ENCODE data around the gene CRTC3.
"Not testable (repeated sequence)": the region's sequence is repeated elsewhere in the genome, so short reads cannot be mapped to it uniquely, and the experiment has no call there.

Gene CRTC3

GRCh38 chr15:90520365-90520764, 9.4 kb upstream of the CRTC3 start:
- DNase-seq (ENCODE audit: low read depth) = no peak

DNA sequence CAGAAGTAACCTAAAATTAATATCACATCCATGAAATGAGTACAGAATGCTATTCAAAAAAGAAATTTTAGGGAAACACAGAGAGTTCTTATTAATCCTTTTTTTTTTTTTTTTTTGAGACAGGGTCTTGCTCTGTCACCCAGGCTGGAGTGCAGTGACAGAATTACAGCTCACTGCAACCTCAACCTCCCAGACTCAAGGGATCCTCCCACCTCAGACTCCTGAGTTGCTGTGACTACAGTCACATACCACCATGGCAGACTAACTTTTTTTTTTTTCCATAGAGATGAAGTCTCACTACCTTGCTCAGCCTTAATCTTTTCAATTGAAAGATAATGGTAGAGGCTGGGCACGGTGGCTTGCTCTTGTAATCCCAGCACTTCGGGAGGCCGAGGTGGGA, 6.3 kb upstream of the CRTC3 start:
- no peak for DNase-seq (ENCODE audit: low read depth)

- DNase-seq (ENCODE audit: low read depth) = not testable (repeated sequence)
These were observed 5.5 kb upstream of the CRTC3 start for GRCh38 chr15:90524018-90524803.

DNA sequence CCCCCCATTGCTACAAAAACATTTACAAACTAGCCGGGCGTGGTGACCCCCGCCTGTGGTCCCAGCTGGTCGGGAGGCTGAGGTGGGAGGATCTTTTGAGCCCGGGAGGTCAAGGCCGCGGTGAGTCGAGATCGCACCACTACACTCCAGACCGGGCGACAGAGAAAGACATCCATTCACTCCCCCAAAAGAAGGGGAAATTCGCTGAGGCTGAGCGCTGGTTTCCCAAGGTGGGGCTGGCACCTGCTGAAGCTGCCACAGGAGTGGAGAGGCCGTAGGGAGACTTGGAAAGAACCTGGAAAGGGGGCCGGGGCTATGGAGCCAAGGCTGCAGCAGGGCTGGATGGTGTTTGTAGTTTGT, 732 bp upstream of the CRTC3 start:
- no peak for DNase-seq (ENCODE audit: low read depth)

DNA sequence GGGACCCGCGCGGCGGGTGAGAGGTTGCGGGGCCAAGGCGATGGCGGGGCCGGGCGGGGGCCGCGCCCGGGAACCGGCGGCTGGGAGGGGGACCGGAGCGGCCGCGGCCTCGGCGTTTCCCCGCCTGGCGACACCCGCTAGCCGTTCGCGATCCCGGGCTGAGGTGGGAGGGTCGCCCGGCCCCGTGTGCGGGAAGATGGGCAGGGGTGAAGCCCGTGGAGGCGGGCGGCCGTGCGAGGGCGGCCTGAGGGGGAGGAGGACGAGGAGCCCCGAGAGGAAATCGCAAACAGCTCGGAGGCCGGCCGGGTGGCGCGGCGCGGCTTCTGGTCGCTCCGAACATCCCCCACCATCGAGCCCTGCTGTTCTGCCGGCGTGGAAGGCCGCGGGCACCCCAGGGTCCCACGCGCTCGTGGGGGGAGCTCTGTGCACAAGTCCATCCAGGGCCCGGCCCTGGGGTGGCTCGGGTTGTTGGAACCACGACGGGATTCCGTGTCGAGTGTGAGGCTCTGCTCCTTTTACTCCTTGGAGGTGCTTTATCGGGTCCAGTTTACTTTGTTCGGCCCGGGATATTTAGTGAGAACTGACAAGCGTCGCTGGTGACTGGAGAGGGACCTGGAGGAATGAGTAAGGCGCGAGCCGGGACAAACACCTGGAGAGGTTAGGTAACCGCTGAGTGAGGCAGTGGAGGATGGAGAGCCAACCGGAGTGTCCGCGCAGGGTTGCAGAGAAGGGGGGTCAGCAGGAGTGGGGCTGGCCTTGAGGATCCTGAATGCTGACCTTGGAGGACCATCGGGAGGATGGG, 728 bp downstream of the CRTC3 start:
- peak; percentile 27 for DNase-seq (ENCODE audit: low read depth)

DNA sequence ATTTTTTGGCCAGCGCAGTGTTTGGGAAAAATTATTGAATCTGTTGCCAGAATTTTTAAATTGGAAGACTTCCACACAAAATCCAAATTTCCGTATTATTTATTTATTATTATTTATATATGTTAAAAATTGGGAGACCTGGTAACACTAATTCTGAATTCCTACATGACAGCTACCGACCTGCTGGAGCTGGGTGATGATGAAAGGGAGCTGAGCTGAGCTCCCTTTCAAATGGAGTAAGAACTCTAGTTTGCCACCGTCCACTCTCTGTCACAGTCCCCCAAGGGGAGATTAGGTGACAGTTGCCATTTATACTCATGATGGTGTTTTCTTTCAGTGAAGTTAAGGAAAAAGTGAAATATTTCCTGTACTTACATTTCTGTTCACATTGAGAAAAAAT, 1.4 kb downstream of the CRTC3 start:
- DNase-seq (ENCODE audit: low read depth) = no peak

DNA sequence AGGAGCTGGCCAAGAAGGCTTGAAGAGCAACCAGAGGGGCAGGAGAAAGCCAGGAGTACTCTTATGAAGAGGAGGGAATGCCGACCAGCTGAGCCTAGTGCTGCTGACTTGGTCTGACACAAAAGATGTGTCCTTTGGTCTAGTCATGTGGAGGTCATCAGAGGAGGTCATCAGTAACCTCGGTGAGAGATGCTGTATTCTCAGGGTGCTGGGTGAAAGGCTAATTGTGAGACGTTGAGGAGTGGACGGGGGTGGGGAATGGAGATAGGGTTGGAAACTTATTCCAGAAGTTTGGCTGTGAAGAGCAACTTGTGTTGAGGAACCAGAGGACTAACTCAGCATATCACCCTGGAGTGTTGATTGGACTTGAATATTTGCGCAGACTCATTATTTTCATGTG, 5.5 kb downstream of the CRTC3 start:
- DNase-seq (ENCODE audit: low read depth) = no peak

- no peak for DNase-seq (ENCODE audit: low read depth)
These were observed 10.1 kb downstream of the CRTC3 start for GRCh38 chr15:90539789-90540188.

- DNase-seq (ENCODE audit: low read depth) = no peak
These were observed 11.0 kb downstream of the CRTC3 start for GRCh38 chr15:90540768-90541167.

GRCh38 chr15:90545095-90545494, 15.4 kb downstream of the CRTC3 start:
- no peak for DNase-seq (ENCODE audit: low read depth)

DNA sequence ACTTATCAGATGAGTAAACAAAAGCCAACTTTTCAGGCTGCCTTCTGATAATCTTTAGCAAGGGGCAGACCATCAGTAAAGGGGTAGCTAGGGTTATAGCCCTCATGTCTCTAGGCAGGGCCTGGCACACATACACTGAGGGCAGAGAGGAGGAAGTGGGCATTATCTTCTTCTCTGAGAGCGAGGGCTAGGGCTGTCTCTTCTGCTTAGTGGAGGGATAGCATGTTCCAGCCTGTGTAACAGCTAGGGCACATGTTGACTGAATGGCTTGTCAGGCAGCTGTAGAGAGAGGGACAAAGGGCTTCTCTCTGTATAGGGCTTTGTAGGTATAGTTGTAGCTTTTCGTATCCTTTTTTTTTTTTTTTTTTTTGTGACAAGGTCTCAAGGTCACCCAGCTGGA, 17.8 kb downstream of the CRTC3 start:
- no peak for DNase-seq (ENCODE audit: low read depth)

DNA sequence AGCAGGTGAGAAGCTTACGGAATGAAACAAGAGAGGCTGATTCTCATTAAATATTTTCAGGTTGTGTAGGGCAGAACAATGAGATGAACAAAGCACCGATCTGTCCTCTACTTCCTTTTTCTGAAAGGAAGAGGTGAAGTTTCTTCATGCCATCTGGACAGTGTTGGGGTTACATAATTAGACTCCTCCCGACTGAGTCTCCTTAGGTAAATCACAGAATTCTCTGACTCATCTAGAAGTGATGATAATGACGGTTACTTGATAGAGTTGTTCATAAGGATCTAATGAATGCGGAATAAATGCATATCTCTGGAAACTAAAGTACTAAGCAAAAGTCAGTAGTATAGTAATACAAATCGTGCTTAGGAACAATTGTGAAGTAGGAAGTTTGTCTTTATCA, 21.2 kb downstream of the CRTC3 start:
- no peak for DNase-seq (ENCODE audit: low read depth)

DNA sequence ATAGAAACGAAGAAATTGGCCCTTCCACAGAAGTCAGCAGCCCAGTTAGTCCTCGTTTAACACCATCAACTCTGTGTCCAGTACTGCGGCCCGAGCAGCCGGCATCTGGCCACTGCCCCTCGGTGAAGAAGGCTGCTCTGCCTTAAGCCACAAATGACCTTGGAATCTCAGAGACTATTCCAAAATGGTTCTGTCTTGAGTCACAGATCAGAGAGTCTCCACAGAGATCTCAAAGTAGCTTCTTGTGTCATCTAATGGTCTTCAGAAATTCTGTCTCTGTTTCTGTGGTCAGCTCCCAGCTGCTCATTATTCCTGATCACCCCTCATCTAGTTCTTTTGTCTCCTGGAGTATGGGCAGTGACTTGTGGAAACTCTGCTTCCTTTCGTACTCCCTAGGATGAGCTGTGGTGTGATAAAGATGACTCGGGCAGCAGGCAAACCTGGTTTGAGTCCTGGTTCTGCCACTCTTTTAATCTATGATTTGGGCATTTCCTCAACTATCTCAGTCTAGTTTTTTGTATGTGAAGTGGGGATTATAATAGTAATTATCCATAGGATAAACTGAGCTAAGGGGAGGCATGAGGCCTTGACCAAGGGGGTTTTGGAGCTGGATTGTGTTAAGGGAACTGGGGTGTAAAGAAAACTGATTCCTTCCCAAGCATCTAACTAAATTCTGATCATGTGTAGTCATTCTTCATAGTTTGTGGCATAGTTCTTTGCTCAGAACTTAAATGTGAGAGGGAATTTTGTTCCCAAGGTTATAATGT, 22.6 kb downstream of the CRTC3 start:
- peak; percentile 90 for DNase-seq (ENCODE audit: low read depth)

- DNase-seq (ENCODE audit: low read depth) = no peak
These were observed 23.1 kb downstream of the CRTC3 start for GRCh38 chr15:90552929-90553211.

DNA sequence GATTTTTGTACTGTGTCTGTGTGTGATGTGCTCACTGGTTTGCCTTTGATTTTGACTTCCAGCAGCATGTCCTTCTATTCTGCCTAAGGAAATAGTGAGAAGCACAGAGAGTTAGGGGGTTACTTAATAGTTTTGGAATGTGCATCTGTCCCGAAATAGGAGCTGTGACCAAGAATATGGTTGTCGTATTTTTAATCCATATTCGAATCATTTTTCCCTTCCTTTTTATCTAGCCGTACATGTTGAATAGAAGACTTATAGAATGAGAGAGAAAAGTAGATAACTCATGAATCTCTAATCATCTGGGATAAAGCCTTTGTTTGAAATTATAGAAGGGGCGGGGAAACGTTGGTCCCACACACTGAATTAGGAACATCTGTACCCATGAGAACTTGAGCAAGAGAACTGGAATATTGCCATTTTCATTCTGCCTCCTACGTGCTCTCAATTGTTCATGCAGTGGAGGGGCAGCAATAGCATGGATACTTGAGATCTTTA, 23.6 kb downstream of the CRTC3 start:
- DNase-seq (ENCODE audit: low read depth) = peak; percentile 92

DNA sequence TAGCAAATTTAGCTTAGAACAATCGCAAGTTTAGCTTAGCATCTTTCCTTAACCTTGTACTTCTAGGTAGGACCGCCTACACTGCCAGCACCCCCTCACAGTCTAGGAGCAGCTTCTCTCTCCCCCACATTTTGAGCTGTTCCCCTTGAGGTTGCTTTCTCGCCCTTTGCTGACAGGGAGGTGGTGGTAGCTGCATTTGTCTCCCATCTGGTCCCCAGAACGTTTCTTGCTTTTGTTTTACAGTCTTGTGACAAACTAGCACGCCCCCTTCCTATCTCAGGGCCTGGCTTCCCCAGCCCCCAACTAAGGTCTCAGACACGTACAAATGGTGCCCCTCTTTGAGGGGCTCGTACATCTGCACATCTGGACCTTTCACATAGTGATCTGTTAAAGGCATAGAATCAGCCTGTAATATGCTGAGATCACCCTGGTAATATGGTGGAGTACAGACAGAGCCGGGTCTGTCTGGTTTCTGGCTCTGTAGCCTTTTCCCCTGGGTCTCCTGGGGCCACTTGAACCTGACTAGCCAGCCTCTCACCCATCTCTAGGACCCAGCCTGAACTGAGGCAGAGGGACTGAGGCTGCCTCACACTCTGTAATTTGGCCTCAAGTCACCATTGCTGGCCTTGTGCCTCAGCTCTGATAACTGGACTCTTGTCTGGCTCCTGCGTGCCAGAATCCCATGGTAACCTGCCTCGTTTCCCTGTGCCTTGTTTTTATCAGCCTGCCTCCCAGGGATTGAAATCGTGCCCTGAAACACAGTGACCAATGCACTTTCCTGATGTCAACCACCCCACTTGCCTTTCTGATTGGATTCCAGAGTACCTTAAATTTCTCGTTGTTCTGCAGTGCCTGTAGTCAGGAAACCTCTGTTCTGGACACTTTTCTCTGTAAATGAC, 27.7 kb downstream of the CRTC3 start:
- DNase-seq (ENCODE audit: low read depth) = peak; percentile 64

- no peak for DNase-seq (ENCODE audit: low read depth)
These were observed 28.4 kb downstream of the CRTC3 start for GRCh38 chr15:90558171-90558573.

- no peak for DNase-seq (ENCODE audit: low read depth)
These were observed 29.4 kb downstream of the CRTC3 start for GRCh38 chr15:90559119-90559518.

- DNase-seq (ENCODE audit: low read depth) = peak; percentile 98
These were observed 30.6 kb downstream of the CRTC3 start for GRCh38 chr15:90560229-90560776.

DNA sequence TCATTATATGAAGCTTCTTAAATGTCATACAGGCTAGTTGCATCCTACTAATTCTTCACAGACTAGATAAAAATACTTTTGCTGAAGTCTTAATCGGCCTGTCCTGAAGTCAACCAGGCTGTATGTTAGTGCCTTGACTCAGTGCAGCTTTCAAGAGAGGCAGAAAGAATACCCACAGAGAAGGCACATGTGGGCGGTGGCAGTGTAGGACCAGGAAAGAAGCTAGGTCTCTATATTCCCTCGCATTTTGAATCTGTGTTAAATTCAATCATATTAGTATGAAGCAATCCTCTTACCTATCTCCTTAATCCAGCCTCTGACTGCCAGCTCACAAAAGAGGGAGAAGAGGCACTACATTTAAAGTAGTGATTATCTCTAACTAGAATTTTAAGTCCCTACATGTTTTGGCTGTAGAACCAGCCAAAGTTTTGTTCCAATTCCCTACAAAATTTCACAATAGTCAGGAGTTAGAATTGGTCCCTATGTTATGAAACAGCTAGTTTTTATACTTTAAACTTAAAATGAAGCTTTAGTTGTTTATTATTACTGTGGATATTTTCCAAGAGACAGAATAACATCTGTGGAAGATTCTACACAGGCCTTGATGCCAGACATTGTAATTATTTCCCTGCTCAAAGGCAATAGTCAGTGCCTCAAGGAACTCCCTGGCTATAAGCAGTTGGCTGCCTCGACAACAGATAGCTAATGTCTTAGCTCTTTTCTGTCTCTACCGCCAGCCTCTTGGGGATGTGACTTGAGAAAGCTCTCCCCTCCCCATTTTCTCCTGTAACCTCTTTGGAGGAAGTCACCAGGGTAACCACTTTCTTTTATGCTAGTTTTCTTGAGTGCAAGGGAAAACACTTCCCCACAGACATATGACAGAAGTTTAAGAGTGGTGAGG, 31.9 kb downstream of the CRTC3 start:
- peak; percentile 90 for DNase-seq (ENCODE audit: low read depth)
